Activated T-cell treated with anti-CD3 and anti-CD28 coated beads for 48 hours (primary cell): Measurements from ENCODE around the gene RAB23.

Source experiments
- DNase-seq: peaks from one replicate; pipeline ENCODE4 v3.0.0-alpha.2; 2020; ENCODE audit warnings: low read depth

RAB23 gene

GRCh38 chr6:57242505-57242904 lies 20.4 kb upstream of the RAB23 start:
- DNase-seq: no peak

- DNase-seq: no peak
These were observed 4.1 kb upstream of the RAB23 start for GRCh38 chr6:57226221-57226620.

- no peak for DNase-seq
These were observed 2.8 kb upstream of the RAB23 start for GRCh38 chr6:57224769-57225515.

- DNase-seq: no peak
These were observed 603 bp upstream of the RAB23 start for GRCh38 chr6:57222743-57223077.

- peak; percentile 27 for DNase-seq
These were observed 744 bp downstream of the RAB23 start for GRCh38 chr6:57221191-57221935.

GRCh38 chr6:57220083-57220703 lies 1.9 kb downstream of the RAB23 start:
- DNase-seq: no peak

GRCh38 chr6:57217270-57217669 lies 4.8 kb downstream of the RAB23 start:
- DNase-seq: no peak

GRCh38 chr6:57216235-57217101 lies 5.6 kb downstream of the RAB23 start:
- DNase-seq: no peak

GRCh38 chr6:57215260-57215659 lies 6.8 kb downstream of the RAB23 start:
- no peak for DNase-seq

- no peak for DNase-seq
These were observed 12.0 kb downstream of the RAB23 start for GRCh38 chr6:57210060-57210459.

- no peak for DNase-seq
These were observed 13.1 kb downstream of the RAB23 start for GRCh38 chr6:57209030-57209429.

- no peak for DNase-seq
These were observed 14.2 kb downstream of the RAB23 start for GRCh38 chr6:57207872-57208271.

- no peak for DNase-seq
These were observed 15.0 kb downstream of the RAB23 start for GRCh38 chr6:57207141-57207540.

- no peak for DNase-seq
These were observed 16.4 kb downstream of the RAB23 start for GRCh38 chr6:57205550-57206328.

- no peak for DNase-seq
These were observed 20.4 kb downstream of the RAB23 start for GRCh38 chr6:57201718-57202117.

- DNase-seq: no peak
These were observed 23.0 kb downstream of the RAB23 start for GRCh38 chr6:57198926-57199636.

GRCh38 chr6:57195457-57195856 lies 26.6 kb downstream of the RAB23 start:
- no peak for DNase-seq

GRCh38 chr6:57193177-57193576 lies 28.9 kb downstream of the RAB23 start:
- DNase-seq: no peak

GRCh38 chr6:57190140-57190539 lies 32.0 kb downstream of the RAB23 start:
- DNase-seq: no peak

- DNase-seq: no peak
These were observed 38.8 kb downstream of the RAB23 start for GRCh38 chr6:57183336-57183735.

GRCh38 chr6:57182017-57182432 lies 40.1 kb downstream of the RAB23 start:
- DNase-seq: no peak
